Heart left ventricle (tissue), 16 donors: ENCODE results near the gene DDX60. TPM values are rescaled to one million over a fixed set of nuclear protein-coding genes. Genes with fewer than 3 reads are reported as not detected.
"Not testable (repeated sequence)": the region's sequence is repeated elsewhere in the genome, so short reads cannot be mapped to it uniquely, and the experiment has no call there.

Source experiments
- ATAC-seq, 4 donors: fragments of 200-7000 bp; cut with Tn5 transposase; one replicate each; pipeline ENCODE4 v1.9.1; 2020 to 2022; ENCODE audit warnings: moderate library complexity in 4 of 4, mild to moderate bottlenecking in 3 of 4, moderate number of reproducible peaks in 1 of 4
- DNase-seq, 5 donors: peaks; one replicate each; pipeline ENCODE4 v3.0.0-alpha.2; 2020
- H3K27ac ChIP-seq, 12 donors: fragments of 200-600 bp; sonication (generic) in 4 of 12; one replicate each; pipeline versions ENCODE4 v1.5.0 to v1.8.0; 2016 to 2022; ENCODE audit warnings: mild to moderate bottlenecking in 2 of 12
- H3K27me3 ChIP-seq, 9 donors: fragments of 200-600 bp; sonication (generic) in 2 of 9; one replicate each; pipeline versions ENCODE4 v1.5.1 to v1.8.0; 2016 to 2022; ENCODE audit warnings: mild to moderate bottlenecking in 3 of 9
- H3K36me3 ChIP-seq, 9 donors: fragments of 200-600 bp; sonication (generic) in 2 of 9; one replicate each; pipeline versions ENCODE4 v1.5.0 to v1.8.0; 2018 to 2022; ENCODE audit warnings: mild to moderate bottlenecking in 2 of 9
- H3K4me1 ChIP-seq, 12 donors: fragments of 200-600 bp; sonication (generic) in 4 of 12; one replicate each; pipeline versions ENCODE4 v1.5.0 to v1.8.0; 2016 to 2022; ENCODE audit warnings: mild to moderate bottlenecking in 3 of 12
- H3K4me3 ChIP-seq, 12 donors: fragments of 200-600 bp; sonication (generic) in 4 of 12; one replicate each; pipeline versions ENCODE4 v1.5.0 to v1.8.0; 2017 to 2022; ENCODE audit warnings: mild to moderate bottlenecking in 9 of 12, moderate library complexity in 4 of 12
- H3K9me3 ChIP-seq, 12 donors: fragments of 200-600 bp; sonication (generic) in 4 of 12; one replicate each; pipeline versions ENCODE4 v1.5.0 to v1.8.0; 2016 to 2022; ENCODE audit warnings: mild to moderate bottlenecking in 1 of 12
- POLR2A ChIP-seq, 2 donors: fragments of 450-650 bp; IDR thresholded peaks; one replicate each; pipeline ENCODE4 v1.6.1; 2017; ENCODE audit warnings: antibody characterized with exemption in 2 of 2, mild to moderate bottlenecking in 2 of 2, moderate library complexity in 2 of 2
- WGBS, 4 donors: extraction: QIAGEN DNeasy Blood & Tissue Kit in 2 of 4; methylation state at CpG; one replicate each; pipeline versions ENCODE4 v1.1.5 to v1.1.7; 2013 to 2018; 5-methylcytosine and 5-hydroxymethylcytosine counted together
- intact Hi-C, 10 donors: fragments of 100-400 bp; cut with DNase I; formaldehyde crosslinking; loops; one replicate each; pipeline versions ENCODE4 v1.11.1 to v1.14.2; 2022
- polyA plus RNA-seq, 2 donors: library from polyadenylated mRNA; stranded (reverse); fragments of 200-250 nt; gene quantifications; one replicate each; pipeline ENCODE4 v1.2.3, GENCODE V29; 2013
- total RNA-seq, 9 donors: library from RNA; depleted of rRNA in 2 of 9; stranded (reverse); fragments of >200 nt in 2 of 9; fragmentation: NEBNext Ultra II Directional in 3 of 9; extraction: Animal tissue kit (Norgen Biotek cat#: 25700) in 3 of 9; gene quantifications; one replicate each; pipeline versions ENCODE4 v1.1.0 to v1.2.4, GENCODE V29; 2016 to 2023
- TF ChIP-seq, protein P1 (sequence below), 12 donors: fragments of 200-600 bp; sonication (generic) in 4 of 12; IDR thresholded peaks; one replicate each; pipeline versions ENCODE4 v1.5.0 to v1.8.0; 2018 to 2022; ENCODE audit warnings: antibody characterized with exemption in 12 of 12, mild to moderate bottlenecking in 5 of 12
- donor health status: ischemic (EF 13 %, LVEDD 7.1; RV severe dilation, severe dysfunction).
- donor health status: healthy with polysubstance abuse.
- donor health status: DM: no; HTN: yes; CAD: no.
- donor health status: DM: no; HTN: no; CAD: no.
- donor health status: ischemic (EF 25% LVEDD 6.9; RV normal size, moderate dysfunction).
- donor health status: ischemic (EF 25% LVEDD 5.7; RV mildly dilated, moderate dysfunction).
- donor health status: healthy.
- donor health status: DM: yes; HTN: yes; CAD: no.
- donor health status: ischemic (EF 35%, LVEDD 5.7; RV mildly dilated, moderate dysfunction).
- donor health status: nonischemic (EF 11% LVEDD 7.7; RV severe dilation, severe dysfunction).
- donor health status: DM: yes; HTN: yes; CAD: no.
- donor health status: PGD.
- donor health status: ischemic (EF 29% LVEDD 5.4; RV normal size, mild dysfunction).
- donor health status: nonischemic (EF 23%, LVEDD 6.1; RV moderate dilation, normal function).

Gene DDX60
- total and polyA plus RNA-seq, 11 donors = 1.4 to 27.2 (median 8.7) TPM

DNA sequence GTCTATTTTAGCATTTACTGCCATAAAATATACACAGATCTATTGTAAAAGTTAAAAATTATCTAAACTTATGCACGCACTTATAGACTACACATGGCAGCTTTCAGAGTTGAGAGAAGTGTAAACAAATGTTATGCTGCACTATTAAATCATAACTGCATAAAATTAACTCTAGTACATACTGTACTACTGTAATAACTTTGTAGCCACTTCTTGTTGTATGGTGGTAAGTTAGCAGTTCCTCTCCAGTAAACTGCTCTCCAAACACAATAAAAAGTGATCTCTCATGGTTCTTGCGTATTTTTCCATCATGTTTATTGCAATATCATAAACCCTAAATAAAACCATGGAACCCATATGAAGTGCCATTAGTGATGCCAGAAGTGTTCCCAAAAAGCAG, 9.6 kb downstream of the DDX60 start:
- DNase-seq = no peak
- Histone ChIP-seq H3K4me3 (no peak overlapping the region), H3K27ac (no peak overlapping the region), H3K9me3 (no peaks in the 10 kb centered on the region), H3K4me1 (peaks cover 0 to 20% (median 7%) of the 10 kb centered on the region in 12 donors), H3K36me3 (peaks cover 0 to 74% (median 58%) of the 10 kb centered on the region in 9 donors), H3K27me3 (no peaks in the 10 kb centered on the region)
- ATAC-seq = no peak
- intact Hi-C loops = no loop called here
- TF ChIP-seq, protein P1, sequence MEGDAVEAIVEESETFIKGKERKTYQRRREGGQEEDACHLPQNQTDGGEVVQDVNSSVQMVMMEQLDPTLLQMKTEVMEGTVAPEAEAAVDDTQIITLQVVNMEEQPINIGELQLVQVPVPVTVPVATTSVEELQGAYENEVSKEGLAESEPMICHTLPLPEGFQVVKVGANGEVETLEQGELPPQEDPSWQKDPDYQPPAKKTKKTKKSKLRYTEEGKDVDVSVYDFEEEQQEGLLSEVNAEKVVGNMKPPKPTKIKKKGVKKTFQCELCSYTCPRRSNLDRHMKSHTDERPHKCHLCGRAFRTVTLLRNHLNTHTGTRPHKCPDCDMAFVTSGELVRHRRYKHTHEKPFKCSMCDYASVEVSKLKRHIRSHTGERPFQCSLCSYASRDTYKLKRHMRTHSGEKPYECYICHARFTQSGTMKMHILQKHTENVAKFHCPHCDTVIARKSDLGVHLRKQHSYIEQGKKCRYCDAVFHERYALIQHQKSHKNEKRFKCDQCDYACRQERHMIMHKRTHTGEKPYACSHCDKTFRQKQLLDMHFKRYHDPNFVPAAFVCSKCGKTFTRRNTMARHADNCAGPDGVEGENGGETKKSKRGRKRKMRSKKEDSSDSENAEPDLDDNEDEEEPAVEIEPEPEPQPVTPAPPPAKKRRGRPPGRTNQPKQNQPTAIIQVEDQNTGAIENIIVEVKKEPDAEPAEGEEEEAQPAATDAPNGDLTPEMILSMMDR (IDR thresholded peaks at IDR 0.05) = no peak
- TF ChIP-seq POLR2A (IDR thresholded peaks at IDR 0.05) = no peak
- whole genome bisulfite sequencing, 4 donors = 93 to 99% (median 97%) methylated on average over 2 of the region's 2 CpGs

DNA sequence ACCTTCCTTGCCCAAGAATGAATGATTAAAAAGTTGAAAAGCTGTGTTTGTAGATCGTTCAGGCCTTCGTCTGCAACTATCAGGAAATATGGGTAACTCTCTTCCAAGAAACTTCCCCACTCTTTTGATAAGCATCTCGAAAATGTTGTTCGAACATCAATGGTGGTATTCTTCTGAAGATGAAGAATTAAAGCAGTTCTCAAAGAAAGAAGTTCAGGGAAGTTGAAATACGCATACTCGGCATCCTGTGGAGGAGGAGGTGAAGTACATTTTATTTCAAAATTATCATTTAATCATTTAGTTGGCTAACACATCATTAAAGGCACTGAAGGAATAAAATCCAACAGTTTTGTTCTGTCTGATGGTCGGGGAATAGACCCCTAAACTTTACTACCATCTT, 12.1 kb downstream of the DDX60 start:
- H3K27ac ChIP-seq = no peak overlapping the region
- intact Hi-C loops = no loop called here
- no peak overlapping the region for H3K4me3 ChIP-seq
- H3K4me1 ChIP-seq = peaks cover 0 to 20% (median 7%) of the 10 kb centered on the region in 12 donors
- ATAC-seq = no peak
- H3K9me3 ChIP-seq = no peaks in the 10 kb centered on the region
- WGBS, 4 donors = 86 to 91% (median 89%) methylated on average over 7 of the region's 7 CpGs
- peaks cover 0 to 95% (median 76%) of the 10 kb centered on the region in 9 donors for H3K36me3 ChIP-seq
- TF ChIP-seq, protein P1 (IDR thresholded peaks at IDR 0.05) = no peak
- TF ChIP-seq POLR2A (IDR thresholded peaks at IDR 0.05) = no peak
- DNase-seq = no peak
- no peaks in the 10 kb centered on the region for H3K27me3 ChIP-seq

DNA sequence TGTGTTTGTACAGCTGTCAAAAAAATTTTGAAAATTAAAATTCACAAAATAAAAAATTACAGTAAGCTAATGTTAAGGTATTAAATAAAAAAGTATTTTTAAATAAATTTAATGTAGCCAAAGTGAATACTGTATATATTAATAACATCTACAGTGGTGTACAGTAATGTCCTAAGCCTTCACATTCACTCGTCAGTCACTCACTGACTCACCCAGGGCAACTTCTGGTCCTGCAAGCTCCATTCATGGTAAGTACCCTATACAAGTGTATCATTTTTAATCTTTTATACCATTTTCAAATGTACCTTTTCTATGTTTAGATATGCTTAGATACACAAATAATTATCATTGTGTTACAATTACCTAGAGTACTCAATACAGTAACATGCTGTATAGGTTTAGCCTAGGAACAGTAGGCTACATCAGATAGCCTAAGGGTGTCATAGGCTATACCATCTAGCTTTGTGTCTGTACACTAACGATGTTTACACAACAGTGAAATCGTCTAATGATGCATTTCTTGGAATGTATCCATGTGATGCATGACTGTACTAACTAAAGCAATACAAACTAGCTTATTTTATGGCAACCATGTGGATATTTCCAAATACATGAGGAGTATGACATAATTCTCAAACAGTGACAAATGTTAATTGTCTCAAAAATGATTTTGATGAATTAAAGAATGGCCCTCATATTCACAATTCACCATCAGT, 13.7 kb downstream of the DDX60 start:
- no peaks in the 10 kb centered on the region for H3K27me3 ChIP-seq
- ATAC-seq (no peak), DNase-seq (no peak)
- no peaks in the 10 kb centered on the region for H3K9me3 ChIP-seq
- H3K4me3 ChIP-seq = no peak overlapping the region
- 80 to 87% (median 84%) methylated on average over 3 of the region's 3 CpGs for WGBS, 4 donors
- H3K27ac ChIP-seq = no peak overlapping the region
- peaks cover 0 to 99% (median 85%) of the 10 kb centered on the region in 9 donors for H3K36me3 ChIP-seq
- no peak for TF ChIP-seq POLR2A (IDR thresholded peaks at IDR 0.05)
- TF ChIP-seq, protein P1 (IDR thresholded peaks at IDR 0.05) = no peak
- H3K4me1 ChIP-seq = peaks cover 0 to 10% (median 5%) of the 10 kb centered on the region in 12 donors
- intact Hi-C loops = no loop called here

DNA sequence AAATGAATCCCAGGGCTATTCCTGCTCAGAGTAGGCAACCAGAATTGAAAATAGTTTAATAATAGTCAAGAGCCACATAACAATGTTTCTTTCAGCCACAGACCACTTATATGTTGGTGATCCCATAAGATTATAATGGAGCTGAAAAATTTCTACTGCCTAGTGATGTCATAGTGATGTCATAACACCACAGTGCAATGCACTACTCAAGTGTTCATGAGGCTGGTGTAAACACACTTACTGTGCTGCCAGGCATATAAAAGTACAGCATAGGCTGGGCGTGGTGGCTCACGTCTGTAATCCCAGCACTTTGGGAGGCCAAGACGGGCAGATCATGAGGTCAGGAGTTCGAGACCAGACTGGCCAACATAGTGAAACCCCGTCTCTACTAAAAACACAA, 15.1 kb downstream of the DDX60 start:
- H3K4me1 ChIP-seq, H3K27ac ChIP-seq, H3K4me3 ChIP-seq, intact Hi-C loops, H3K9me3 ChIP-seq, ATAC-seq, DNase-seq, H3K27me3 ChIP-seq: not testable (repeated sequence)
- 93 to 100% (median 98%) methylated on average over 3 to 5 of the region's 5 CpGs for WGBS, 4 donors
- peaks cover 0 to 96% (median 78%) of the 10 kb centered on the region in 9 donors for H3K36me3 ChIP-seq
